HG02885 (cell line): ENCODE results near the gene TUBG2.
"Not testable (repeated sequence)": the region's sequence is repeated elsewhere in the genome, so short reads cannot be mapped to it uniquely, and the experiment has no call there.

Experiments
- ATAC-seq: cut with Tn5 transposase; IDR thresholded peaks from one replicate; pipeline ENCODE4 v1.9.1; 2021; ENCODE audit warnings: mild to moderate bottlenecking; ENCODE audit not compliant: unreplicated experiment, poor library complexity

TUBG2 gene

GRCh38 chr17:42659079-42659931 is at the start of gene TUBG2:
Gene TUBG2, plus strand, starts transcription at chr17:42659284. Its CDS starts 220 bp downstream, at chr17:42659504.
- ATAC-seq = peak; percentile 71

DNA sequence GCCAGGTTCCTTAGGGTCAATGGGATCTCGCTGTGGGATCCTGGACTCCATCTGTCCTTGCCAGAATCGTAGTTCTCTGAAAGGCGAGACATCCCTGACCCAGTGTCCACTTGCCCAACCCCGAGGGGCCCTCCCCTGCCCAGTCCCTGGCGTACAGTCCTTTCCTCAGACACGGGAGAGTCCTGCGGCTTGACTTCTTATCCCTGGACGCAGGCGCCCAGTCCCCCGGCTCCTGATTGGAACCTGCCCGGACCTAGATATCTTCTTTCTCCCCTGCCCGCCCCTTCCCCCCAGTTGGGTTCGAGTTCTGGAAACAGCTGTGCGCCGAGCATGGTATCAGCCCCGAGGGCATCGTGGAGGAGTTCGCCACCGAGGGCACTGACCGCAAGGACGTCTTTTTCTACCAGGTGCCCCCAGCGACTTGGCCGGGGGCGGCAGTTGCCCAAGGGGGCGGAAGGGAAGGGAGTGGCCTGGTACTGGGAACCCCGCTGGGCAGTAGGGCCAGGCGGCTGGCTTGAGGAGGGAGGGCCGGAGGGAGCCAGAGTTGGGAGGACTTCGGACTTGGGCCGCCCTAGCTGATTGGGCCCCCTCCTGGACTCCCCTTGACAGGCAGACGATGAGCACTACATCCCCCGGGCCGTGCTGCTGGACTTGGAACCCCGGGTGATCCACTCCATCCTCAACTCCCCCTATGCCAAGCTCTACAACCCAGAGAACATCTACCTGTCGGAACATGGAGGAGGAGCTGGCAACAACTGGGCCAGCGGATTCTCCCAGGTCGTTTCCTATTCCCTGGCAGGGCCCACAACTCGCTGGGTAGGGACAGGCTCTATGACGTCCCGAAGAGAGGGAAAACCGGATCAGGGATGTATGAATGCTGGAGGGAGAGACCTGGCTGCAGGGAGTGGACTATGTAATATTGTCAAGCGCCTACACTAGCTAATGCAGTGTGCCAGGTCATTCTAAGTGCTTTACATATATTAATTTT is 49.0 kb upstream of the TUBG2 start:
- ATAC-seq = not testable (repeated sequence)

- ATAC-seq = no peak
Observed at GRCh38 chr17:42612013-42612412, 47.1 kb upstream of the TUBG2 start.

GRCh38 chr17:42613699-42614295 is 45.3 kb upstream of the TUBG2 start:
- no peak for ATAC-seq

DNA sequence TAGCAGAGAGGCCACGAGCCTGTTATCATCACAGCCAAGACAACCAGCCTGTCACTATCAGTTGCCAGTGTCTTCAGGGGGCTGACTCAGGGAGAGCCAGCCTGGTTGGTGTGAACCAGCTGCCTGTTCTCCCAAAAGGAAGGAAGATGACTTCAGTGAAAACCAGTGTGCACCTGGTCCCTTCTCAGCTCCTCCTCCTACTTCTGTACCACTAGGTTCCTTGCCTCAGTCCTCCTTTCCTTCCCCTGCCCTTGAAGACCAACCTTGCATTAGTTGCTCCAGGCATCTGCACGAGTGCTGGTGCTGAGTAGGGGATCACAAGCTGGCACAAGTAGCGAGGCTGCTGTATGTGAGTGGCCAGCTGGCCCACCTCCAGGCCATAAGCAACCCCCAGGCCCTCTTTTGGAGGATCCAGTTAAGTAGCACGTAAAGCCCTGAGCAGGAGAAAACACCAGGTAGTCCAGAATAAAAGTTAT is 41.1 kb upstream of the TUBG2 start:
- no peak for ATAC-seq

DNA sequence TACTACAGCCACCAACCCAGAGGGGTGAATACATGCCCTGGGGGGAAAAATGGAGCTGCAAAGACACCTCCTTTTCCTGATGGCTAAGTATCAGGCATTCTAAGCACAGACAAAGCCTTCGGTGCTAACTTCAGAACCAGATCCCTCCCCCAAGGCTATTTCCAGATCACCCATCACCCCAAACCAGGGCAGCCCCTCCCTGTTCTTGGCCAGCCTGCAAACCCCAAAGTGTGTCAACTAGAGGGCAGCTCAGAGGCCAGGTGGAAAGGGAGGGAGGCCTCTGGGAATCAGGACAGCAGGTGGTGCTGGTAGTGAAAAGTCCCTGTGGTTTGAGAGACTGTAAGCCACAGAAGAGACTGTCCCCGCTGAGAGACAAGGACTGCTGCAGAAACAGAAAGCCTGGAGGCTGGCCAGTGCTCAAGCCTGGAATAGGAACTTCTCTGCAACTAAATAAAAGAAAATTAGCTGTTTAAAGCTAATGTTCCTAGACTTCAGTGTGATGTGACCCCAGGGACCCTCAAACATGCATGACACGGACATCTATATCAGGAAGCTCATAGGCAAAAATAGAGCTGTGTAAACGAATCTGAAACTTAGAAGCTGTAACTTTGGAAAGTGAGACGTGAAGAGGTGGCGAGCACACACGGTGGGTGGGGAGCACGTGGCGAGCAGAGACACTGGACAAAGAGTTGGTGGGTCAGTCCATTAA is 40.5 kb upstream of the TUBG2 start:
- peak; percentile 77 for ATAC-seq

DNA sequence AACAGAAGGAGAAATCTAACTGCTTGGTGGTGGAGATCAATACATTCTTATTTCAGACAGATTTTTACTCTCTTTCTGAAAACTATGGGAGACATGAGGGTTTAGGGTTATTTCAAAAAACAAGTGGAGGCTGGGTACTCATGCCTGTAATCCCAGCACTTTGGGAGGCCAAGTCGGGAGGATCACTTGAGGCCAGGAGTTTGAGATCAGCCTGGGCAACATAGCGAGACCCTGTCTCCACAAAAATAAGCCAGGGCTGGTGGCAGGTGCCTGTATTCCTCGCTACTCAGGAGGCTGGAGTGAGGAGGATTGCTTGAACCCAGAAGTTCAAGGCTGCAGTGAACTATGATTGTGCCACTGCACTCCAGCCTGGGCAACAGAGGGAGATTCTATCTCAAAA is 37.1 kb upstream of the TUBG2 start:
- not testable (repeated sequence) for ATAC-seq

DNA sequence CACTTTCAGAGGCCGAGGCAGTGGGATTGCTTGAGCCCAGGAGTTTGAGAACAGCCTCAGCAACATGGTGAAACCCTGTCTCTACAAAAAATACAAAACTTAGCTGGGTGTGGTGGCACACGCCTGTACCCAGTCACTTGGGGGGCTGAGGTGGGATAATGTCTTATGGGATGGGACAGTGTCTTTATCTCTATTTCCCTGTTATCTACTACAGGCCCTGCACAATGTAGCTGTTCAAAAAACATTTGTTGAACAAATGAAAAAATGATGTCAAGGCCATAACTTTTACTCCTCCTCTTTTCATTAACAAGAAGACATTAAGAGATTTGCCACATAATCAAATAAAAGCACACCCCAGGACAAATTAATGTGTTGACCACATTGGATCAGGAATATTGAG is 35.8 kb upstream of the TUBG2 start:
- no peak for ATAC-seq

GRCh38 chr17:42623732-42624596 is 35.1 kb upstream of the TUBG2 start:
- ATAC-seq = no peak

DNA sequence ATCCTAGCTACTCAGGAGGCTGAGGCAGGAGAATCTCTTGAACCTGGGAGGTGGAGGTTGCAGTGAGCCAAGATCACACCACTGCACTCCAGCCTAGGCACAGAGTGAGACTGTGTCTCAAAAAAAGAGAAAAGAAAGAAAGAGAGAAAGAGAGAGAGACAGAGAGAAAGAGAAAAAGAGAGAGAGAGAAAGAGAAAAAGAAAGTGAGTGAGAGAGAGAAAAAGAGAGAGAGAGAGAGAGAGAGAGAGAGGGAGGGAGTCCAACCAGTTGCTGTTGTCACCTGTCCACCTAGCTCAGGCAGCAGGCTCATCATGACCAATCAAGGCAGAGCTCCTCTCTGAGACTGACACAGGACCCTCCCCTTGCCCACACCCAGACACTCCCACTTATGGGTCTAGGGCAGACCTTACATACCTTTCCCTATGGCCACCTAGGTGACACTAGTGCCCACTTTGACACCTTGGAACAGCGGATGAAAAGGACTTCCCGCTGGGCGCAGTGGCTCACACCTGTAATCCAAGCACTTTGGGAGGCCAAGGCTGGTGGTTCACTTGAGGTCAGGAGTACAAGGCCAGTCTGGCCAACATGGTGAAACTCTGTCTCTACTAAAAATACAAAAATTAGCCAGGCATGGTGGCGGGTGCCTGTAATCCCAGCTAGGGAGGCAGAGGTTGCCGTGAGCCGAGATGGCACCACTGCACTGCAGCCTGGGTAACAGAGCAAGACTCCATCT is 31.9 kb upstream of the TUBG2 start:
- ATAC-seq = not testable (repeated sequence)

DNA sequence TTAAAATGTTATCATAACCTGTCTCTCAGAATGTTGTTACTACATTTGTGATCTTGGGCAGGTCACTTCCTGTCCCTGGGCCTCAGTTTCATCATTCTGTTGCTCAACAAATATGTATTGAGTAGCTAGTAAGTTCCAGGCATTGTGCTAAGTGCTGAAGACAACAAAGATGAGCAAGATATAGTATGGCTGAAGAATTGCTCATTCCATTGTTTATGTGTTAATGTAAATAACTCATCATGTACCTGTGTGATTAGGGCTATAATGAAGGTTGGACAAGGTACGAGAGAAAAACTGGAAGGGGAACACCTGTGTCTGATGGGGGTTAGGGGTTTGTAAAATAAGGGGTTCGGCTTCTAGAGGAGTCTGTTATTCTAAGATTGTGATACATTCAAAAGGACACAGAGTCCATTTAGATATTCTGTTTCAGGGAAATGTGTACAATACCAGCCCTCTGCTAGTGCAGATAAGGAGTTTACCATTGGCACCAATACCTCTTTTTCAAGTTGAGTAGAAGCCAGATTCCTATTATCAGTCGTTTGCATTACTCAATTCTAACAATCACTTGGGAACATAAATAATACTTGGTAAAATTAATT is 29.6 kb upstream of the TUBG2 start:
- no peak for ATAC-seq

GRCh38 chr17:42632949-42633444 is 26.1 kb upstream of the TUBG2 start:
- no peak for ATAC-seq

- ATAC-seq = no peak
Observed at GRCh38 chr17:42639525-42640113, 19.5 kb upstream of the TUBG2 start.

DNA sequence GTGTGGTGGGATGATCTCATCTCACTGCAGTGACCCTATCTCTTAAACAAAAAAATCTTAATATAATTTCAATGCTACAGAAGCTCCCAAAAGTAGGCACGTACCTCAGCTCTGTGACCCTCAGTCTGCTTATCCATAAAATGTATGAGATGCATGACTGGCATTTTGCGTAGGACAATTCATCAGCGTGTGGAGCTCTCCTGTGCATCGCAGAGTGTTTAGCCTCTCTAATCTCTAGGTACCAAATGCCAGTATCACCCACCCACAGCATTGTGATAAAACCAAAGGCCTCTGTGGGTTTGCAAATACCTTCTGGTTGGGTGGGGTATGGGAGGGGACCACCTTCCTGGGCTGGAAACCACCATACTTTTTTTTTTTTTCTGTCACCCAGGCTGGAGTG is 19.0 kb upstream of the TUBG2 start:
- ATAC-seq = no peak

DNA sequence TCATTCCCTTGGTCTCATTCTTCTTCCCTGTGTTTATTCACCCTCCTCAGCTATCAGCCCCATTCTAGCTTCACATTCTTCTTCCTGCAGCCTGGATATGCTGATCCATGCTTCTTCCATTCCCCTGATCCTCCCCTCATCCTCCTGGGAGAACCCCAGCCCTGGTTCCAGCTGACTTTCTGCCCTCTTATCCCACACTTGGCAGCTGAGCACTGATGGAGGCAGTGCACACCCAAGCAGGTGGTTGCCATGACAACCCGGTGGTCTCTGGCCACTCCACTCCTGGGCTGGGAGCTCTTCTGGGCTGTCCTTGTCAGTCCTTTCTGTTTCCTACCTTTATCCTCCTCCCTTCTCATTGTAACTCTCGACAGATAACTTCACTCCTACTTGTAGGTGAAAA is 16.7 kb upstream of the TUBG2 start:
- ATAC-seq = no peak

- ATAC-seq = no peak
Observed at GRCh38 chr17:42647778-42648177, 11.3 kb upstream of the TUBG2 start.

GRCh38 chr17:42651392-42651791 is 7.7 kb upstream of the TUBG2 start:
- no peak for ATAC-seq
